Peyer's patch (tissue), 4 donors: ENCODE results near the gene TMC5.
A peak's percentile ranks its signal among the peaks of the same experiment; 100 is the strongest.

ENCODE experiments used
- POLR2A ChIP-seq, 2 donors: fragments of 450-650 bp; IDR thresholded peaks; one replicate each; pipeline ENCODE4 v1.5.1; 2017; ENCODE audit warnings: antibody characterized with exemption in 2 of 2, mild to moderate bottlenecking in 2 of 2, moderate library complexity in 2 of 2
- TF ChIP-seq, protein P1 (sequence below), 6 experiments: fragments of 450-650 bp in 4 of 6; fragments of 200-600 bp in 2 of 6; sonication (generic) in 1 of 6; IDR thresholded peaks; one replicate each; pipeline ENCODE4 v1.5.1; 2017 to 2019; ENCODE audit warnings: antibody characterized with exemption in 6 of 6, mild to moderate bottlenecking in 3 of 6, moderate library complexity in 1 of 6

GRCh38 chr16:19410435-19411171, 7.1 kb upstream of the TMC5 start:
- no peak for TF ChIP-seq POLR2A (IDR thresholded peaks at IDR 0.05)
- TF ChIP-seq, protein P1, sequence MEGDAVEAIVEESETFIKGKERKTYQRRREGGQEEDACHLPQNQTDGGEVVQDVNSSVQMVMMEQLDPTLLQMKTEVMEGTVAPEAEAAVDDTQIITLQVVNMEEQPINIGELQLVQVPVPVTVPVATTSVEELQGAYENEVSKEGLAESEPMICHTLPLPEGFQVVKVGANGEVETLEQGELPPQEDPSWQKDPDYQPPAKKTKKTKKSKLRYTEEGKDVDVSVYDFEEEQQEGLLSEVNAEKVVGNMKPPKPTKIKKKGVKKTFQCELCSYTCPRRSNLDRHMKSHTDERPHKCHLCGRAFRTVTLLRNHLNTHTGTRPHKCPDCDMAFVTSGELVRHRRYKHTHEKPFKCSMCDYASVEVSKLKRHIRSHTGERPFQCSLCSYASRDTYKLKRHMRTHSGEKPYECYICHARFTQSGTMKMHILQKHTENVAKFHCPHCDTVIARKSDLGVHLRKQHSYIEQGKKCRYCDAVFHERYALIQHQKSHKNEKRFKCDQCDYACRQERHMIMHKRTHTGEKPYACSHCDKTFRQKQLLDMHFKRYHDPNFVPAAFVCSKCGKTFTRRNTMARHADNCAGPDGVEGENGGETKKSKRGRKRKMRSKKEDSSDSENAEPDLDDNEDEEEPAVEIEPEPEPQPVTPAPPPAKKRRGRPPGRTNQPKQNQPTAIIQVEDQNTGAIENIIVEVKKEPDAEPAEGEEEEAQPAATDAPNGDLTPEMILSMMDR (IDR thresholded peaks at IDR 0.05): peak in 4 of 6 experiments; percentile 19 to 73 (median 64)
